ENCODE measurements around the gene GNB5. TPM values are rescaled to one million over a fixed set of nuclear protein-coding genes. Genes with fewer than 3 reads are reported as not detected.
"Not testable (repeated sequence)": the region's sequence is repeated elsewhere in the genome, so short reads cannot be mapped to it uniquely, and the experiment has no call there.

GNB5 gene
- total and polyA plus RNA-seq, 12 donors = 4.7 to 12.8 (median 7.6) TPM

GRCh38 chr15:52090193-52090592 is 101.0 kb downstream of the GNB5 start:
- ATAC-seq (no peak), DNase-seq (no peak)
- H3K36me3 ChIP-seq = no peaks in the 10 kb centered on the region
- no peak overlapping the region for H3K4me3 ChIP-seq
- H3K4me1 ChIP-seq = peaks cover 0 to 32% (median 13%) of the 10 kb centered on the region in 9 donors
- no peaks in the 10 kb centered on the region for H3K27me3 ChIP-seq
- no peak overlapping the region for H3K27ac ChIP-seq
- intact Hi-C loops (cut with DNase I) = no loop called here
- H3K9me3 ChIP-seq = peaks cover 0 to 35% (median 22%) of the 10 kb centered on the region in 11 donors
- no peak for TF ChIP-seq CTCF (IDR thresholded peaks at IDR 0.05)

GRCh38 chr15:52086011-52086786 is 105.0 kb downstream of the GNB5 start:
- H3K27ac ChIP-seq = no peak overlapping the region
- no peak for TF ChIP-seq CTCF (IDR thresholded peaks at IDR 0.05)
- DNase-seq (no peak), ATAC-seq (no peak)
- no peaks in the 10 kb centered on the region for H3K27me3 ChIP-seq
- no peak overlapping the region for H3K4me3 ChIP-seq
- intact Hi-C loops (cut with DNase I) = no loop called here
- H3K9me3 ChIP-seq = peaks cover 0 to 35% (median 22%) of the 10 kb centered on the region in 11 donors
- H3K36me3 ChIP-seq = no peaks in the 10 kb centered on the region
- 85 to 92% methylated on average over 5 of the region's 5 CpGs for WGBS, 2 donors
- peaks cover 0 to 17% (median 0%) of the 10 kb centered on the region in 9 donors for H3K4me1 ChIP-seq

GRCh38 chr15:52085299-52085698 is 105.9 kb downstream of the GNB5 start:
- DNase-seq (no peak), ATAC-seq (no peak)
- H3K27ac ChIP-seq = no peak overlapping the region
- H3K4me1 ChIP-seq = peaks cover 0 to 17% (median 0%) of the 10 kb centered on the region in 9 donors
- no peaks in the 10 kb centered on the region for H3K27me3 ChIP-seq
- TF ChIP-seq CTCF (IDR thresholded peaks at IDR 0.05) = no peak
- intact Hi-C loops (cut with DNase I) = no loop called here
- H3K9me3 ChIP-seq = peaks cover 0 to 27% (median 14%) of the 10 kb centered on the region in 11 donors
- no peaks in the 10 kb centered on the region for H3K36me3 ChIP-seq
- no peak overlapping the region for H3K4me3 ChIP-seq

- intact Hi-C loops (cut with DNase I) = no loop called here
- no peak for ATAC-seq
Observed at GRCh38 chr15:52083603-52084002, 107.6 kb downstream of the GNB5 start.

GRCh38 chr15:52083037-52083359 is 108.2 kb downstream of the GNB5 start:
- peaks cover 0 to 20% (median 0%) of the 10 kb centered on the region in 9 donors for H3K4me1 ChIP-seq
- WGBS, 2 donors = 96 to 97% methylated on average over 1 of the region's 1 CpG
- intact Hi-C loops (cut with DNase I); H3K4me3 ChIP-seq; H3K27ac ChIP-seq; ATAC-seq; DNase-seq; H3K27me3 ChIP-seq; H3K36me3 ChIP-seq: not testable (repeated sequence)
- H3K9me3 ChIP-seq = peaks cover 0 to 18% (median 10%) of the 10 kb centered on the region in 11 donors

More at GRCh38 chr15:52083603-52084002, 107.6 kb downstream of the GNB5 start:
- H3K27me3 ChIP-seq = no peaks in the 10 kb centered on the region
- no peak overlapping the region for H3K4me3 ChIP-seq
- H3K4me1 ChIP-seq = peaks cover 0 to 20% (median 0%) of the 10 kb centered on the region in 9 donors
- H3K27ac ChIP-seq = no peak overlapping the region
- no peak for DNase-seq
- H3K9me3 ChIP-seq = peaks cover 0 to 18% (median 10%) of the 10 kb centered on the region in 11 donors
- WGBS, 2 donors = 72 to 75% methylated on average over 4 of the region's 4 CpGs
- TF ChIP-seq CTCF (IDR thresholded peaks at IDR 0.05) = no peak
- H3K36me3 ChIP-seq = no peaks in the 10 kb centered on the region

Data from heart right ventricle (tissue), 16 donors.